K562 (cell line): ENCODE data around the gene ZBTB26. TPM values are rescaled to one million over a fixed set of nuclear protein-coding genes. Genes with fewer than 3 reads are reported as not detected.

Experiments used
- ATAC-seq: fragments of 200-7000 bp; cut with Tn5 transposase; 3 replicates; pipeline ENCODE4 v1.9.1; 2020; ENCODE audit warnings: moderate library complexity
- BruUV-seq: library from RNA; stranded (reverse); fragments of 400-500 nt; replicated peaks from 2 replicates; lab custom pipeline; 2021; lab: Mats Ljungman, UMichigan
- CTCF ChIA-PET: fragments of 300-600 bp; formaldehyde crosslinking; extraction: SDS; loops from one replicate; lab custom pipeline; 2021; ENCODE audit warnings: low intra/inter-chr PET ratio; lab: Yijun Ruan, JAX
- POLR2A ChIA-PET: fragments of 300-600, 350-650 bp; sonication (Branson Sonifier 250); formaldehyde crosslinking; extraction: SDS; loops from one replicate; lab custom pipeline; 2021; ENCODE audit warnings: antibody characterized with exemption, inconsistent platforms; lab: Yijun Ruan, JAX
- DNase-seq, 4 experiments: peaks; one replicate each; pipeline versions ENCODE4 v3.0.0 to v3.0.0-alpha.2; 2011 to 2018; ENCODE audit warnings: low spot score in 3 of 4, mixed read lengths in 3 of 4; ENCODE audit errors: extremely low read depth in 1 of 4
- FAIRE-seq: peaks from 2 replicates; lab custom pipeline; 2011; peaks lifted over from hg19 to GRCh38; lab: Jason Lieb, UNC
- H2AFZ ChIP-seq: 2 replicates; pipeline ENCODE4 v1.6.0; 2011; ENCODE audit warnings: low read depth, low read length, control low read depth, inconsistent platforms
- H3K27ac ChIP-seq: fragments of 200-600 bp; 3 replicates; pipeline ENCODE4 v1.8.0; 2011; ENCODE audit warnings: low read depth, mild to moderate bottlenecking, control low read depth, inconsistent platforms, low read length, moderate library complexity, mixed read lengths; ENCODE audit errors: extremely low read depth
- H3K27me3 ChIP-seq, 2 experiments: fragments of 300-600 bp in 1 of 2; 2 replicates in 1 of 2; 3 replicates in 1 of 2; pipeline versions ENCODE4 v1.6.0 to v1.8.0; 2011; ENCODE audit warnings: inconsistent platforms in 2 of 2, low read length in 2 of 2, mild to moderate bottlenecking in 1 of 2, mixed read lengths in 1 of 2, moderate library complexity in 1 of 2; ENCODE audit not compliant: control insufficient read depth in 2 of 2, insufficient read depth in 2 of 2
- H3K36me3 ChIP-seq: fragments of 300-600 bp; 3 replicates; pipeline ENCODE4 v1.8.0; 2011; ENCODE audit warnings: mild to moderate bottlenecking, low read length, inconsistent platforms; ENCODE audit not compliant: control insufficient read depth, insufficient read depth
- H3K4me1 ChIP-seq, 2 experiments: fragments of 200-600 bp in 1 of 2; replicated peaks in 1 of 2; 2 replicates in 1 of 2; 3 replicates in 1 of 2; pipeline versions ENCODE4 v1.5.1 to v1.8.0; 2011; ENCODE audit warnings: inconsistent platforms in 2 of 2, low read length in 2 of 2, mild to moderate bottlenecking in 1 of 2, mixed read lengths in 1 of 2, moderate library complexity in 1 of 2; ENCODE audit not compliant: control insufficient read depth in 2 of 2, insufficient read depth in 2 of 2
- H3K4me2 ChIP-seq: 2 replicates; pipeline ENCODE4 v1.6.1; 2011; ENCODE audit warnings: low read length, control low read depth, inconsistent platforms, mixed read lengths; ENCODE audit not compliant: insufficient read depth
- H3K4me3 ChIP-seq: fragments of 200-600 bp; sonication (generic), shearing (Covaris generic); 2 replicates; pipeline ENCODE4 v1.5.1; 2016; ENCODE audit warnings: control low read depth, inconsistent platforms
- H3K79me2 ChIP-seq: fragments of 200-600 bp; 3 replicates; pipeline ENCODE4 v1.8.0; 2011; ENCODE audit warnings: low read length, inconsistent platforms; ENCODE audit not compliant: control insufficient read depth, insufficient read depth
- H3K9ac ChIP-seq, 2 experiments: 2 replicates each; pipeline versions ENCODE4 v1.6.0 to v1.6.1; 2011; ENCODE audit warnings: low read depth in 2 of 2, low read length in 2 of 2, control low read depth in 1 of 2, inconsistent platforms in 1 of 2, mild to moderate bottlenecking in 1 of 2, mixed read lengths in 1 of 2; ENCODE audit not compliant: insufficient read depth in 1 of 2
- H3K9me1 ChIP-seq: one replicate; pipeline ENCODE4 v1.6.0; 2011; ENCODE audit warnings: inconsistent platforms, mild to moderate bottlenecking, low read length, moderate library complexity; ENCODE audit not compliant: control insufficient read depth, insufficient read depth
- H3K9me3 ChIP-seq: replicated peaks from 2 replicates; pipeline ENCODE4 v1.5.1; 2011; ENCODE audit warnings: low read depth, low read length, inconsistent platforms; ENCODE audit not compliant: control insufficient read depth, insufficient read depth
- H4K20me1 ChIP-seq: replicated peaks from 2 replicates; pipeline ENCODE4 v1.6.1; 2011; ENCODE audit warnings: low read length, inconsistent platforms, mixed read lengths; ENCODE audit not compliant: control insufficient read depth, insufficient read depth
- POLR2G ChIP-seq: fragments of 200-400 bp; formaldehyde crosslinking; IDR thresholded peaks from 2 replicates; pipeline ENCODE4 v1.6.1; 2017; ENCODE audit warnings: low read depth, mild to moderate bottlenecking, antibody characterized with exemption, low read length, moderate library complexity
- SMARCA4 ChIP-seq: fragments of 450-650 bp; IDR thresholded peaks from 2 replicates; pipeline ENCODE4 v1.6.1; 2016
- SNIP1 ChIP-seq: fragments of 450-650 bp; IDR thresholded peaks from 2 replicates; pipeline ENCODE4 v1.7.1; 2017; ENCODE audit warnings: low read depth, mild to moderate bottlenecking
- THRAP3 ChIP-seq: fragments of 450-650 bp; IDR thresholded peaks from 2 replicates; pipeline ENCODE4 v1.6.1; 2016; ENCODE audit warnings: mild to moderate bottlenecking, inconsistent platforms, borderline replicate concordance
- ZBTB17 ChIP-seq: fragments of 450-650 bp; formaldehyde crosslinking; IDR thresholded peaks from 2 replicates; pipeline ENCODE4 v1.4.0; 2020; ENCODE audit warnings: mild to moderate bottlenecking
- ZBTB33 ChIP-seq: sonication (generic); formaldehyde crosslinking; IDR thresholded peaks from 2 replicates; pipeline ENCODE4 v1.8.1; 2023; ENCODE audit warnings: mild to moderate bottlenecking, missing genetic modification reagents
- ZBTB9 ChIP-seq: fragments of 450-650 bp; formaldehyde crosslinking; IDR thresholded peaks from 2 replicates; pipeline ENCODE4 v1.4.0; 2020; ENCODE audit warnings: mild to moderate bottlenecking, moderate library complexity
- ZNF175 ChIP-seq: fragments of 200-800 bp; sonication (Bioruptor generic); IDR thresholded peaks from 2 replicates; pipeline ENCODE4 v1.6.1; 2016; ENCODE audit warnings: low read depth, mild to moderate bottlenecking, missing genetic modification characterization, missing compliant biosample characterization
- ZNF184 ChIP-seq: sonication (generic); formaldehyde crosslinking; IDR thresholded peaks from 2 replicates; pipeline ENCODE4 v1.5.0; 2020; ENCODE audit warnings: missing genetic modification reagents
- ZNF695 ChIP-seq: fragments of 450-650 bp; formaldehyde crosslinking; IDR thresholded peaks from 2 replicates; pipeline ENCODE4 v1.4.0; 2020; ENCODE audit warnings: mild to moderate bottlenecking, moderate library complexity
- ZNF717 ChIP-seq: fragments of 250-450 bp; sonication (Bioruptor Pico); IDR thresholded peaks from 2 replicates; pipeline ENCODE4 v1.5.0; 2021
- WGBS: fragments of 100-300 bp; shearing (Covaris generic); methylation state at CpG from one replicate; pipeline ENCODE4 v1.1.6; 2016; ENCODE audit warnings: low coverage, mixed read lengths; ENCODE audit not compliant: insufficient coverage; ENCODE audit errors: missing lambda C conversion rate; 5-methylcytosine and 5-hydroxymethylcytosine counted together
- in situ Hi-C: fragments of 300-500 bp; cut with MboI; formaldehyde crosslinking; loops from 4 replicates; pipeline ENCODE4 v1.15.0; 2018; ENCODE audit warnings: inconsistent platforms, mixed read lengths
- intact Hi-C: fragments of 100-400 bp; cut with micrococcal nuclease; formaldehyde crosslinking; loops from 2 replicates; pipeline ENCODE4 v1.14.2; 2022
- polyA plus RNA-seq, 8 experiments: library from polyadenylated mRNA; depleted of rRNA in 4 of 8; stranded (reverse) in 5 of 8; unstranded in 3 of 8; fragments of >200 nt; fragmentation: Nextera tagmentation in 2 of 8; fragmentation: Illumina TruSeq in 1 of 8; extraction: Ambion mirVana in 2 of 8; extraction: Trizol in 1 of 8; gene quantifications; 2 replicates each; pipeline versions ENCODE4 v1.2.1 to v1.2.3, GENCODE V29; 2011 to 2014; ENCODE audit warnings: inconsistent platforms in 1 of 8, missing spikeins in 1 of 8
- total RNA-seq, 7 experiments: library from RNA; depleted of rRNA in 6 of 7; stranded (reverse); fragments of >200 nt in 6 of 7; fragmentation: Illumina TruSeq in 2 of 7; extraction: Trizol in 2 of 7; gene quantifications; 2 replicates each; pipeline versions ENCODE4 v1.2.1 to v1.2.3, GENCODE V29; 2011 to 2021; ENCODE audit warnings: low replicate concordance in 1 of 7
- TF ChIP-seq, protein P1 (sequence below): fragments of 450-650 bp; IDR thresholded peaks from 2 replicates; pipeline ENCODE4 v1.6.1; 2016; ENCODE audit warnings: missing biosample characterization, missing genetic modification characterization
- TF ChIP-seq, protein P2 (sequence below): conservative IDR thresholded peaks from 2 replicates; pipeline ENCODE4 v1.6.1; 2011; ENCODE audit warnings: low read depth, mild to moderate bottlenecking, low read length; ENCODE audit not compliant: control insufficient read depth

The ZBTB26 gene
- total and polyA plus RNA-seq, 9 of the 15 experiments (the other 6 are each of a cell fraction or from before 2014, with no cell fraction given), result 2.4 to 20.7 (median 5.0) TPM

- TF ChIP-seq ZBTB33 (CRISPR knock-in tag), result no peak
- TF ChIP-seq, protein P1, sequence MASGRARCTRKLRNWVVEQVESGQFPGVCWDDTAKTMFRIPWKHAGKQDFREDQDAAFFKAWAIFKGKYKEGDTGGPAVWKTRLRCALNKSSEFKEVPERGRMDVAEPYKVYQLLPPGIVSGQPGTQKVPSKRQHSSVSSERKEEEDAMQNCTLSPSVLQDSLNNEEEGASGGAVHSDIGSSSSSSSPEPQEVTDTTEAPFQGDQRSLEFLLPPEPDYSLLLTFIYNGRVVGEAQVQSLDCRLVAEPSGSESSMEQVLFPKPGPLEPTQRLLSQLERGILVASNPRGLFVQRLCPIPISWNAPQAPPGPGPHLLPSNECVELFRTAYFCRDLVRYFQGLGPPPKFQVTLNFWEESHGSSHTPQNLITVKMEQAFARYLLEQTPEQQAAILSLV (tag), result no peak
- TF ChIP-seq ZBTB9 (CRISPR knock-in tag), result no peak
- no peak for TF ChIP-seq SMARCA4
- no peak for TF ChIP-seq ZNF695 (CRISPR knock-in tag)
- TF ChIP-seq, all 486 proteins: peak for 0
Measured at GRCh38 chr9:122883125-122883524, 48.2 kb downstream of the ZBTB26 start (continued).

- no peaks in the 10 kb centered on the region for H3K27me3 ChIP-seq
- CTCF ChIA-PET, result no interaction called here
- intact Hi-C loops, result no loop called here
- H3K4me1 ChIP-seq, result no peaks in the 10 kb centered on the region
- POLR2A ChIA-PET, result interaction anchor here (0.7 to 1.1 kb wide), 3 partner anchors 9 to 378 kb away, joined by 4 to 5 read pairs (median 4); no protein-coding TSS in a partner anchor
- no TSS peak for BruUV-seq
- DNase-seq (no peak), ATAC-seq (no peak), FAIRE-seq (no peak)
- peaks cover 96% of the 10 kb centered on the region for H3K36me3 ChIP-seq
- H3K9ac ChIP-seq, result no peak overlapping the region
- no peak overlapping the region for H3K4me3 ChIP-seq
- no peaks in the 10 kb centered on the region for H3K9me3 ChIP-seq
- no peak overlapping the region for H2AFZ ChIP-seq
- no peaks in the 10 kb centered on the region for H3K79me2 ChIP-seq
- H4K20me1 ChIP-seq, result no peaks in the 10 kb centered on the region
- no peaks in the 10 kb centered on the region for H3K9me1 ChIP-seq
- in situ Hi-C loops, result no loop called here
- H3K4me2 ChIP-seq, result no peak overlapping the region
- no peak overlapping the region for H3K27ac ChIP-seq
- WGBS, result 36% methylated on average over 2 of the region's 2 CpGs
- TF ChIP-seq SNIP1 (no peak), ZNF175 (no peak), THRAP3 (no peak), ZNF184 (no peak), ZBTB17 (no peak), ZNF717 (no peak), POLR2G (no peak)
- TF ChIP-seq, protein P2, sequence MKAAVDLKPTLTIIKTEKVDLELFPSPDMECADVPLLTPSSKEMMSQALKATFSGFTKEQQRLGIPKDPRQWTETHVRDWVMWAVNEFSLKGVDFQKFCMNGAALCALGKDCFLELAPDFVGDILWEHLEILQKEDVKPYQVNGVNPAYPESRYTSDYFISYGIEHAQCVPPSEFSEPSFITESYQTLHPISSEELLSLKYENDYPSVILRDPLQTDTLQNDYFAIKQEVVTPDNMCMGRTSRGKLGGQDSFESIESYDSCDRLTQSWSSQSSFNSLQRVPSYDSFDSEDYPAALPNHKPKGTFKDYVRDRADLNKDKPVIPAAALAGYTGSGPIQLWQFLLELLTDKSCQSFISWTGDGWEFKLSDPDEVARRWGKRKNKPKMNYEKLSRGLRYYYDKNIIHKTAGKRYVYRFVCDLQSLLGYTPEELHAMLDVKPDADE, result no peak
Measured at GRCh38 chr9:122879443-122879842, 51.9 kb downstream of the ZBTB26 start.
